Left kidney (tissue), 2 donors: ENCODE data around the gene MYO5B. TPM values are rescaled to one million over a fixed set of nuclear protein-coding genes. Genes with fewer than 3 reads are reported as not detected.
A peak's percentile ranks its signal among the peaks of the same experiment; 100 is the strongest.
"Not testable (repeated sequence)": the region's sequence is repeated elsewhere in the genome, so short reads cannot be mapped to it uniquely, and the experiment has no call there.

ENCODE experiments used
- DNase-seq: peaks from one replicate; pipeline ENCODE4 v3.0.0-alpha.2; 2013
- polyA plus RNA-seq: library from polyadenylated mRNA; unstranded; fragments of 120-200 nt; gene quantifications from one replicate; pipeline ENCODE4 v1.2.1, GENCODE V29; 2013; ENCODE audit not compliant: insufficient read length

Gene MYO5B
- polyA plus RNA-seq, 1 donor = 28.6 TPM

DNA sequence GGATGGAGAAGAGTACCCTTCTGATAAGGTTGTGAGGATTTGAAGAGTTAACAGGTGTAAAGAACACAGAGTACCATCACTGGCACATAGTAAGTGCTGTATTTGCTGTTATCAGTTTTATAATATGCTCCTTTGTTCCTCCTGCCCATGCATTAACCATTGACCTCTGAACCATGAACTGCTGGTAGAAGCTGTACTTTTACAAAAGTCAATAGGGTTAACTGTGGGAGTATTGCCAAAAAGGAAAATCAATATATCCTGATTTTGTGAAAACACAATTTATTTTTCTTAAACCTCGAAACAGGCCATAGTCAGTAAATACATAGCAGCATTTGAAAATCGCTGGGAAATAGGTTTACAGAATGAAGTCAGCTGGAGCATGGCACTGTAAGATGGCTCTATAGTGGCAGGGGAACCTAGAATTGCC is 362.7 kb downstream of the MYO5B start:
- no peak for DNase-seq

DNA sequence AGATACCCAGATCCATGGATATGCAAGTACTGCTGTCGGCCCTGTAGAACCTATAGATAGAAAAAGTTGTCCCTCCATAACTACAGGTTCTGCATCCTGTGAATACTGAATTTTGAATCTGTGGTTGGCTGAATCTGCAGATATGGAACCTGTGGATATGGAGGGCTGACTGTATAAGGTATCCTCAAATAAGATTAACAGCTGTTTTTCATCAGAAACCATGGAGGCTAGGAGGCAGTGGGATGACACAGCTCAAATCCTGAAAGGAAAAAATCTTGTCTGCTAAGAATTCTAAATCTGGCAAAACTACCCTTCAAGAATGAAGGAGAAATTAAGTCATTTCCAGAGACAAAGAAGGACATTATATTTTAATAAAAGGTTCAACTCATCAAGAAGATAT is 367.0 kb downstream of the MYO5B start:
- no peak for DNase-seq

DNA sequence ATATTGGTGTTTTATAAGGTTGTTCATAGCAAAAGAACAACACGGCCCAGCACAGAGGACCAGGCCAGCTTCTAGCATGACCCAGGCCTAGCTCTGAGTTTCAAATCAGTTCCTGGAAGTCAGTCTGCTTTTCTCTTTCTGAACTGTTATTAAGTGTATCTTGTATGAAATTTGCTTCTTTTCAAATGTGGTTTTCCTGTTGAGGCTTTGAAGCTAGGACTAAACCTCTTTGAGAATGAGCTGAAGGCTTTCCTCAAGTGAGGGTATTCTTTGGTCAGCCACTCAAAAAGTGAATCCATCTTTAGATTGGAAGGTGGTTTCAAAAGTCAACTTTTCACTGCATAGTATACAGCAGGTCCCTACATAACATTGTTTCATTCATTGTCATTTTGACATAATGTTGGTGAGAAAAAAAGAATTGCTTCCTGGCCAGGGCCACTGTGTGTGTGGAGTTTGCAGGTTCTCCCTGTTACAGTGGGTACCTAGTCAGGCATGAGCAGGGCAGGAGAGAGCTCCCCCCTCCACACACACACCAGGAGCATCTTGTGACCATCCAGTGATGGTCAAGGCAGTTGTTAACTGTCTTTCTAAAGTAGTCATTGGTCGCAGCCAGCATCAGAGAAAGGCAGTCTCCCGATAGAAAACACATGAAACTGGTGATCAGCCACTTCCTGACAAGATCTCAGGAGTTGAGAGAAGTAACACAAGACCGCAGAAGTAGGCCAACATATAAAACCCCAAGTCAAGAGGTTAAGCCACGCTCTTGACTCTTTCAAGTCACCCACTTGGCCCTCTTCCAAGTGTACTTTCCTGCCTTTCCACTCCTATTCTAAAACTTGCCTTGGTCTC is 374.9 kb downstream of the MYO5B start:
- no peak for DNase-seq

DNA sequence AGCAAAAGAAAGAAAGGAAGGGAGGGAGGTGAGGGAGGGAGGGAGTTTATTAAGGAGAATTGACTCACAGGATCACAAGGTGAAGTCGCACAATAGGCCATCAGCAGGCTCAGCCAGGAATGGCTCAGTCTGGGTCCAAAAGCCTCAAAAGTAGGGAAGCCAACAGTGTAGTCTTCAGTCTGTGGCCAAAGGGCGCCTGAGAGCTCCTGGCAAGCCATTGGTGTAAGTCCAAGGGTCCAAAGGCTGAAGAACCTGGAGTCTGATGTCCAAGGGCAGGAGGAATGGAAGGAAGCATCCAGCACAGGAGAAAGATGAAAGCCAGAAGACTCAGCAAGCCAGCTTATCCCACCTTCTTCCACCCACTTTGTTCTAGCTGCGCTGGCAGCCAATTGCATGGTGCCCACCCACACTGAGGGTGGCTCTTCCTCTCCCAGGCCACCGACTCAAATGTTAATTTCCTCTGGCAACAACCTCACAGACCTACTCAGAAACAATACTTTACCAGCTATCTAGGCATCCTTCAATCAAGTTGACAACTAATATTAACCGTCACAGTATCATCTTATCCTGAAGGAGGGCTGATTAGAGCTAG is 375.8 kb downstream of the MYO5B start:
- no peak for DNase-seq

DNA sequence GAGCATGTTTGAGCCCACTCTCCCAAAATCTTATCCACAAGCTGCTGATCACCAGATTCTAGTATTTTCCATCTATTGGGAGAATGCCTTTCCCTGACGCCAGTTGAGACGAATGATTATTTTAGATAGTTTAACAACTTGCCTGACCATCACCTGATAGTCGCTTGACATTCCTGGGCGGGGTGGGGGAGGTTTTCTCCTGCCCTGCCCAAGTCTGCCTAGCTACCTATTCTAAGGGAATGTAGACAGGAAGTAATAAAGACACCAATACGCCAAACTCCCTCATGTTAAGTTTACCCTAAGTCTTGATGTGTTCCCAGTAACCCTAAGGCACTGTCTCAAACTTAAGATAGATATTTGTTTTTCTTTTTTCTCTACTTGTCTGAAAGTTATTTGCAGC is 377.0 kb downstream of the MYO5B start:
- no peak for DNase-seq

DNA sequence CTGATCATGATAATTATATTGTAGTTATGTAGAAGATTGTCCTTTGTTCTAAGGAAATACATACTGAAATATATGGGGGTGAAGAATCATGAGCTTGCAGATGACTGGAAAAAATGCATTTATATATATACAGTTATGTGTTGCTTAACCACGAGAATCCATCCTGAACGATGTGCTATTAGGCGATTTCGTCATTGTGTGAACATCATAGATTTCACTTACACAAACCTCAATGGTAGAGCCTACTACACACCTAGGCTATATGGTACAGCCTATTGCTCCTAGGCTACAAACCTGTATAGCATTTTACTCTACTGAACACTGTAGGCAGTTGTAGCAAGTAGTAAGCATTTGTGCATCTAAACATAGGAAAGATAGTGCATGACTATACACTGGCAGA is 379.0 kb downstream of the MYO5B start:
- no peak for DNase-seq

DNA sequence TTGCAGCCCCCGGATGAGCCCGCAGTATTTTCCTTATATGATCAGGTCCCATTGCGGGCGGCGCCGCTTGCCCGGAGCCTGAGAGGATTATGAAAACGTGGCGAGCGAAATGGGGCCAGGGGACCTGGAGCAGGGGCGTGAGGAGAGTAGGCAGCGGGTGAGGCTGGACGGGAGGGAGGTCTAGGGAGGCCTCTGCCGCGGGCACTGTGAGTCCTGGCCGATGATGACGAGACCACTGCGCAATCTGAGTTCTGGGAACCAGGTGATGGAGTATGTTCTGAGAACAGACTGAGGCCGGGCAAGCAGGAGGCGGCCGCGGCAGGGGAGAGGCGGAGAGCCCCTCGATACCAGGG is 380.8 kb downstream of the MYO5B start:
- DNase-seq = peak; percentile 63

DNA sequence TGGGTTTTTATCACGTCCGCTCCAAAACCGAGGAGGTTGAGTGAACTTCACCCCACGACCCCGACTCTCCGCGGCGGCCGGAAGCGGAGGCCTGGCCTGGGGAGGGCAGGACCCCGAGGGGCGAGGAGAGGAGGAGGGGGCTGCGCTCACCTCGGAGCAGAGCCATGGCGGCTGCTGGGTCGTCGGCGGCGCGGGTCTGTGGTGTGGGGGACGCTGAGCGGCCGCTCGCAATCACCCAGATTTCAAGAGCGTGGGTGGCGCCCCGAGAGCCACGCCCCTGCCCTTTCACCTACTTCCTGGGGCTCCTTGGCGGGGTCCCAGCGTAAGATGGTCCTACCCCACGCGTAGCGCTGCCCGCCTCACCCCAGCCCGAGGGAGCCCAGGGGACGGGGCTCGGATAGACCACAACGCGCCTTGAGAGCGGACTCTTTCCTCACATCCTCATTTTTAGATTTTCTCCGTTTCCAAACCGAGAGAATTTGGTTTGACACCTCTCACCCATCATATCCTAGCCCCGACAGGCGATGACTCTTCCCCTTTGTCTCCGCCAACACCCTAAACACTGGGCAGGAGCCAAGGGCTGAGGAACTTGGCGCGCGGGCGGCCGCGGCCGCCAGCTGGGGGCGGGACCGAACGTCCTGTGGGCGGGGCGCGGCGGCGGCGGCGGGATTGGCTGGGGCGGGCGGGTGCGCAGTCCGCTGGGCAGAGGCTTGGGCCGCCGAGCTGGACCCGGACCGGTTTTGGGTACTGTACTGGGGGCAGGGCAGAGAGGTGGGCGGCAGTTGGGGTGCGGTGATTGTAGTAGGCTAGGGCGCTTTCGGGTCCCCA is 381.4 kb downstream of the MYO5B start, which contains the start of gene ACAA2:
Gene ACAA2 (minus strand): TSS at position 215 of the 828 bp plus-strand sequence. CDS start 49 bp downstream, at position 166.
- DNase-seq = peak; percentile 85

DNA sequence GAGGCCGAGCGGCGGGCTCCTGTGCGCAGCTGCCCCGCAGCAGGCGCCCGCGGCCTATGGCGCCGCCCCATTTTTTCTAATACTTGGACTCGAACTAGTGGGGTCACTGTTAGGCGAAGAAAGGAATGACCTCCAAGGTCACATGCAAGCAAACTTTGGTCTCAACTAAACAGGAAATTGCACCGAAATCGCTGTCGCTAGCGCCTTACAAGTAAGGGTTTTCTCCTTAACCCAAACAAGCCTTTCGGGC is 382.0 kb downstream of the MYO5B start:
- no peak for DNase-seq

DNA sequence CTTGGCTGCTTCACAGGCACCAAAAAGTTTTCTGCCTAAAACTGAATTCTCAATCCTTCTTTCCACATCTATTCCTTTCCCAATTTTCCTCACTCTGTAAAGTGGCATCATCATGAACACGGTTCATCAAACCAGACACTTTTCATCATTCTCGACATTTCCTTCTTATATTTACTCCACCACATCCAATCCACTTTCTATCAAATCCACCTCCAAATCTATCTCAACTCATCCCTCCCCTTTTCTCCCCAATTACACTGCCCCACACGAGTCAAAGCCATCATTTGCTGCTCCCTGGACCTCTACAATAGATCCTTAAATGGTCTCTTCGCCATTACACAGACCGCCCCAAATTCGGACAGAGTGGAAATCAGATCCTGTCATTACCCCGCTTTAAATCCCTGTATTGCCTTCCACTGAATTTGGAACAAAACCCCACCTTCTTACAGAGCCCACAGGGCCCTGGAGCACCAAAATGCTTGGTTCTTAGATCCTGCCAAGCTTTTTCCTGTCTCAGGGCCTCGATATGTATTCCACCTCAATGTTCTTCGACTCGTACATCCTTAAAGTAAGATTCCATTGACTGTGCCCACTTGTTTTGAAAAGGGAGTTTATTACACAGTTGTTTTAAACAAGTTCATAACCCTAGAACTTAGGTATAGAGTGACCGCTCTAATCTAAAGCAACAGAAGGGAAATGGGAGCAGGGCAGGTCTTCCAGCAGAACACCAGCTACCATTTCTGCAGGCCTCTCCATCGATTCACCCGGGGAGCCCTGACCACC is 382.5 kb downstream of the MYO5B start:
- peak; percentile 36 for DNase-seq

DNA sequence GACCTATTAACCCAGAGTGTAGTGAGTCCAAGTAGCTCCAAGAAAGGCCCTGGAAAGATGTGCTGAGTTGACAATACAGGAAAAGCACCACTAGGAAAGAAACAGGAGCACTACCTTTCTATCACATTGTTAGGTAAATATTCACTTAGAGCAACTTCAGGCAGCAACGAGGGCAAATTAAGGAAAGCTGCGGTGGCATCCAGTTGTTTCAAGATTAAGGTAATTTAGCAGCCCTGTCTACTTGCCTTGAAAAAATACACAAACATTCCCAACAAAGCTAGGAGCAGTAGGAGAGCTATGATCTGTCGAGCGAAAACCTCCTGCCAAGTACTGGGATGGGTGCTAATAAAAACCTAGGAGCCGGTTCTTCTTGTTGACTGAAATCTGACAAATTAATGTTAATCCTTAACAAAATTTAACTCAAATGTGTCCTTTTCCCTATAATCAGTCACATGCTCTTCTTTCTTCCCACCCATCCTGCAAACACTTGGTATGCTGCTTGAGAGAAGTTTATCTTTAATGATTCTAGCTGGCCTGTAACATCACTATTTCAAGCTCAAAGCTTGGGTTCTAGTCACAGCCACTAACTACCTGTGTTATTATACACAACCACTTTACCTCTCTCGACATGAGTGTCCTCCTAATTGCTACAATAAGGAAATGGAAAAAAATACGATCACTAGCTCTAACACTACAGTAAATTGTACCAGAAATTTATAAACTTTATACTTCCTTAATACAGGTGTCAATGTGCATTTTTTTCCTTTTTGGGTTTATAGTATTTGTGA is 383.6 kb downstream of the MYO5B start:
- DNase-seq = peak; percentile 34

DNA sequence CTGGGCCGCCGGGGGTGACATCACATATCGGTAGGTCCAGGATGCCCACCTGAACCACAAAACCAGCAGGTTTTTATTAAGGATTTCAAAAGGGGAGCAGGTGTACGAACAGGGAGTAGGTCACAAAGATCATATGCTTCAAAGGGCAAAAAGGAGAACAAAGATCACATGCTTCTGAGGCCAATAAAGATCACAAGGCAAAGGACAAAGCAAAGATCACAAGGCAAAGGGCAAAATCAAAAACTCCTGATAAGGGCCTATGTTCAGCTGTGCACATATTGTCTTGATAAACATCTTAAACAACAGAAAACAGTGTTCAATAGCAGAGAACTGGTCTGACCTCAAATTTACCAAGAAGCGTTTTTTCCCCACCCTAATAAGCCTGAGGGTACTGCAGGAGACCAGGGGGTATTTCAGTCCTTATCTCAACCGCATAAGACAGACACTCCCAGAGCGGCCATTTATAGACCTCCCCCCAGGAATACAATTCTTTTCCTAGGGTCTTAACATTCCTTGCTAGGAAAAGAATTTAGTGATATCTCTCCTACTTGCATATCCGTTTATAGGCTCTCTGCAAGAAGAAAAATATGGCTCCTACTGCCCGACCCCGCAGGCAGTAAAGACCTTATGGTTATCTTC is 386.3 kb downstream of the MYO5B start:
- DNase-seq = not testable (repeated sequence)

DNA sequence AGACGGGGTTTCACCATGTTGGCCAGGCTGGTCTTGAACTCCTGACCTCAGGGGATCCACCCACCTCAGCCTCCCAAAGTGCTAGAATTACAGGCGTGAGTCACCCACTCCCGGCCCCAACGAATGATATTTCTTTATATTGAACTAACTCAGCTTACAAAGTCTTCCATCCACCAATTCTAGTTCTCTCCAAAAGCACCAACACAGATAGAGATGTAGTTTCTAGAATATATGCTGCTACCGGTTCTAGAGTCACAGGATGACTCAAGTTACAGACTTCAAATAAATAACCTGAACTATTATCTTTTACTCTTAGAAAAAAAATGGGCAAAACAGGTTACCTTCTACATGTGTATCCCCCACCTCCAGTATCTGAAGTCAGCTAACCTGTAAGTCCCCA is 390.9 kb downstream of the MYO5B start:
- no peak for DNase-seq

DNA sequence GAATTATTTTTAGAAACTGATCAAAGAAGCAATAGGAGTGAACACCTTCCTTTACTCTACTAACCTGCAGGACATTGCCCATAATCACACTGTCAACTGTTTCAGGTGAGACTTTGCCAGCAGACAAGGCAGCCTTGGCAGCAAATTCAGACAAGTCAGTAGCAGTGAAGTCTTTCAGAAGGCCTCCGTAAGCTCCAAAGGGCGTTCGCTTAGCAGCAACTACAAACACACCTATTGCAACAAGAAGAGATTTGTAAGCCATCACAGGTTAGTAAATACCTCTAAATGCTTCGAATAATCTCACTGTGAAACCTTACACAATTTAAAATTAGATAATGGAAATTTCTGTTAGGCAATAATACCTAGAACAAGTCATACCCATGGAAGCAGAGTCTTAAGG is 392.3 kb downstream of the MYO5B start:
- no peak for DNase-seq

DNA sequence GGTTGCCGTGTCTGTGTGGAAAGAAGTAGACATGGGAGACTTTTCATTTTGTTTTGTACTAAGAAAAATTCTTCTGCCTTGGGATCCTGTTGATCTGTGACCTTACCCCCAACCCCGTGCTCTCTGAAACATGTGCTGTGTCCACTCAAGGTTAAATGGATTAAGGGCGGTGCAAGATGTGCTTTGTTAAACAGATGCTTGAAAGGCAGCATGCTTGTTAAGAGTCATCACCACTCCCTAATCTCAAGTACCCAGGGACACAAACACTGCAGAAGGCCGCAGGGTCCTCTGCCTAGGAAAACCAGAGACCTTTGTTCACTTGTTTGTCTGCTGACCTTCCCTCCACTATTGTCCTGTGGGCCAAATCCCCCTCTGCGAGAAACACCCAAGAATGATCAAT is 394.5 kb downstream of the MYO5B start:
- not testable (repeated sequence) for DNase-seq

DNA sequence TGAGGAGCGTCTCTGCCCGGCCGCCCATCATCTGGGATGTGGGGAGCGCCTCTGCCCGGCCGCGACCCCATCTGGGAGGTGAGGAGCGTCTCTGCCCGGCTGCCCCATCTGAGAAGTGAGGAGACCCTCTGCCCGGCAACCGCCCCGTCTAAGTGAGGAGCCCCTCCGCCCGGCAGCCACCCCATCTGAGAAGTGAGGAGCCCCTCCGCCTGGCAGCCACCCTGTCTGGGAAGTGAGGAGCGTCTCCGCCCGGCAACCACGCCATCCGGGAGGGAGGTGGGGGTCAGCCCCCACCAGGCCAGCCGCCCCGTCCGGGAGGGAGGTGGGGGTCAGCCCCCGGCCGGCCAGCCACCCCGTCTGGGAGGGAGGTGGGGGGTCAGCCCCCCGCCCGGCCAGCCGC is 395.1 kb downstream of the MYO5B start:
- not testable (repeated sequence) for DNase-seq

DNA sequence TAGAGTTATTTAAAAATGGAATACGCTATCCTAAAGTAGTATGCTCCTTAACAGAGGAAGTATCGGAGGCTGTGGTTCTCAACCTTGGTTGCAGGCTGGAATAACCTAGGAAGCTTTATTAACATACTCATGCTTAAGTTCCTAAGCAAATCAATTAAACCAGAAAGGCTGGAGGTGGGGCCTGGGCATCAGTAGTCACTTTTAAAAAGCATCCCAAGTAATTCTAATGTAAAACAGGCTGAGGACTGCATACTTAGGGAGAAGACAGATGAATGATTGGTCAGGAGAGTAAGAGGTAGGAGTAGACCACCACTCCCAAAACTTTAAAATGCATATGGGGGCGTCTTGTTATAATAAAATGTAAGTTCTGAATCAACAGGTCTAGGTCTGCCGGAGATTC is 396.9 kb downstream of the MYO5B start:
- no peak for DNase-seq

DNA sequence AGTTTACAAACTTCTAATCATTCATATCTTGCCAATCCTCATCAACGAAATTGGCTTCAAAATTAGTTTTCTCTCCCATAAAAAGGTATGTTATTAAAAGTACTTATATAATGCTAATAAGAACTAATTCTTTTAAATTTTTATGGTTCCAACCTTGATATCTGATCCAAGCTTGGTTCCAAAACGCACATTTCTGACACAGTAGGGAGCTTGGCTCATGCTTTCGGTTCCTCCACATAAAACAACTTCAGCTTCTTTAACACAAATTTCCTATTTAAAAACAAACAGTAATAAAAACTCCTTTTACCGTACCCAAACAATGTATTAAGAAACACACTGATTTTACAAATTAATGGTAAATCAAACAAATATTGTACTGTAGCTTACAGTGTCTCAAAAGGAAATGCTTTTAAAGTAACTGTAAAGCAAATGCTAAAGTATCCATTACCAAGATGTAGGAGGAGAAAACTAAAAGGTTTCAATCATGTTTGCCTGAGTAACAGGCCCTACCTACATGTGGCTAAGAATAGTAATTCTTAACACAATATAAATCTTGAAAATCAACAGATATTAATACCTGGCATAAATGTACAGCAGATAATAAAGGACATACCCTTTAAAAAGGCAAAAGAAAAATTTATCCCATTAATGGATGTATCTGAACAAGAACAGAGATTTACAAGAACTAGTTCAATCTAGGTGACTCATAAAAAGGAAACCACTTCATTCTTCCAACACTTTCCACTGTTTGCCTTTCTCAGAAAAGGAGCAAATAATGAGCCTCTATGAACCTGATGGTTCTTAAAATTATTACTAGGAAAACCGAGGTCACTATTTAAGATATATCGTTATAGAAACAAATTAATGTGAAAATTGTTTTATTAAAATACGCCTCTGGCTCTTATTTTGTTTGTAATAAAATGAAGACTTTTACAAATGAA is 399.1 kb downstream of the MYO5B start:
- DNase-seq = no peak

DNA sequence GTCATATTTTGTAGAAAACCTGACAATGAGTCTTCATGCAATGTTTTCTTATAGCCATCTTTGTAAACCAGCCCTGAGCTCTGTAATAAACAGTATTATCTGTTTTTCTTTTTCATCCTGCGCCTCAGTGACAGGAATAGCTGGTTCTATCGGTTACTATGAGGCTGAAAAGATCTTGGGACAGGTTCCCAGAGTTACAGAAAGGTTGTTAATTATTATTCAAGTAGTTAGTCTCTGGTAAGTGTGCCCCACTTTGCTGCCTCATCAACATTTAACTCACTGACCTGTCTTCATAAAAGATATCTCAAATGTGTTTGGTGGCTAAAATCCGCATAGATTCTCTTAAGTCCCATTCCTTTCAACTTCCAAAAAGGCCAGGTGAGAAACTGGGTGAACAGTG is 400.2 kb downstream of the MYO5B start:
- DNase-seq = no peak
